Fibroblast of upper back skin (primary cell): ENCODE measurements around the gene CLEC19A.
"Not testable (repeated sequence)": the region's sequence is repeated elsewhere in the genome, so short reads cannot be mapped to it uniquely, and the experiment has no call there.

Experiments
- DNase-seq: peaks from one replicate; pipeline ENCODE4 v3.0.0-alpha.2; 2013

CLEC19A gene

DNA sequence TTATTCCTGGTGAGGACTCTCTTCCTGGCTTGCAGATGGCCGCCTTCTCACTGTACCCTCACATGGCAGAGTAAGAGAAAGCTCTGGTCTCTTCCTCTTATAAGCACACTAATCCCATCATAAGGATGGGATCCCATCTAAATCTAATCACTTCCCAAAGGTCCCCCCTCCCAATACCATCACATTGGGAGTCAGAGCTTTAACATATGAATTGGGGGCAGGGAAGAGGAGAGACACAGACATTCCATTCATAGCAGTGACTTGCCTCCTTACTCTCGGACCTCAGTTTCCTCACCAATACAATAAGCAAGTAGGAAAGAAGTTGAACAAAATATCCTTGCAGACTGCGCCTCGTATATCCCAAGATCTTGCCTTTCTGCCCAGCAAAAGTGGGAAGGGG, 1.7 kb downstream of the CLEC19A start:
- DNase-seq = no peak

DNA sequence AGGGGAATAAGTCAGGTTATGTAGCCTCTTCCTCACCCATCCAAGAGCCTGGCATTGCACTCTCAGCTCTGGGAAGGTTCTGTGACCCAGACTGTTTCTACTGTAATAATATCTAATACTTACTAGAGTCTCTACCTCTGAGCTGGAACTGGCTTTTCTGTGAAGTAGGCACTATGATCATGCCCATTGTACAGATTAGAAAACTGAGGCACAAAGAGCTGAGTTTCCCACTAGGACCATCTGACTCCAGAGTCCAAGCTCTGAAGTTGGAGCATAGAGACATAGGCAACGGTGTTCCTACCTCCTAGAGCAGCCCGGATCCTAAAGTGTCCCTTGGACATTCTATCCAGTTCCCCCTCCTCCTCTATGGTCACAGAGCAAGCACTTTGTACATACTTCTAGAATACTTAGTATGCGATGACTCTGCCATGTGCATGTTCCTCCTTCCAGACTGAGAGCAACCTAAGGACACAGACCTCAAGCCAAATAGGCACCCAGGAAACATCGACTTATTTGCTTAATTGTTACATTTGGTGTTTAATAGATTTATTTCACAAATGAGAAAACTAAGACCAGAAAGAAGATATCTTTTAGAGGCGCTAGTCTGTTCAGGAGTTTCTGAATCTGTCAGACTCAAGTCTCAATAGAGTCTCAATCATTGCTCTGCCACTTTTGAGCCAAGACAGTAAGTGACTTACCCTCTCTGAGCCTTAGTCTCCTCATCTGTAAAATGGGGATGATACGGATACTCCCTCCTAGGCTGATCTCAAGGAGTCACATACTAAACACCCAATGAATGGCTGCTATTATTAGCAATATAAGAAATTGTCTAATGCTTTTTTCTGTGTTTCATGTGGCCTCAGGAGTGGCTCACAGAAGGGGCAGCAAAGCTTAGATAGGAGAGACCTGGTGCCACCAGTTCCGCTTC, 3.6 kb downstream of the CLEC19A start:
- no peak for DNase-seq

DNA sequence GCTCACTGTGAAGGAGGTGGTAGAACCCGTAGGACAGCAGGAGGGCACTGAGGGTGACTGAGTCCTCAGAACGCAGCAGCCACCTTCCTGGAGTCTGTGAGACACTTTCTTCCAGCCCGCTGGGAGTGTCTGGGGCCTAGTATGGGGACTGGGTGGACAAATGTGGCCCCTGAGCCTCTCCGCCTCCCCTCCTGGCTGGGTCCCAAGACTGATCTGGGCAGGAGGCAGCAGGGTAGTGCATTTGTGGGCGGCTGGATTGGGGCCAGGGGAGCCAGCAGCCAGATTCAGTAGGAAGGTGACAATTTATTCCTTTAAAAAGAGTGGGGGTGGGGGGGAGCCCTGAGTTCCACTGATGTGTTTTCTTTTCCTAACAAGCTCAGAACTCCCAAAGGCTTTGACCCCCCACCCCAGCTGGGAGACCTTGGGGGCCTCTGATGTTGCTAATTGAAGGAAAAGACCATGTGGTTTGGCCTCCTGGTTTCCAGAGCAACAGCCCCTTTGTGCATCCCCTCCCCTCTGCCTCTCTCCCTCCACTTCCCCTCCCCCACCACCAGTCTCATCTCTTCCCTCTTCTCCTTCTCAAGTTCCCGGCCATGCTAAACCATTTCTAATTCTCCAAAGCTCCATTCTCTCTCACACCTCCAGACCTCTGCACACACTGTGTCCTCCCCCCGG, 4.4 kb downstream of the CLEC19A start:
- DNase-seq = no peak

DNA sequence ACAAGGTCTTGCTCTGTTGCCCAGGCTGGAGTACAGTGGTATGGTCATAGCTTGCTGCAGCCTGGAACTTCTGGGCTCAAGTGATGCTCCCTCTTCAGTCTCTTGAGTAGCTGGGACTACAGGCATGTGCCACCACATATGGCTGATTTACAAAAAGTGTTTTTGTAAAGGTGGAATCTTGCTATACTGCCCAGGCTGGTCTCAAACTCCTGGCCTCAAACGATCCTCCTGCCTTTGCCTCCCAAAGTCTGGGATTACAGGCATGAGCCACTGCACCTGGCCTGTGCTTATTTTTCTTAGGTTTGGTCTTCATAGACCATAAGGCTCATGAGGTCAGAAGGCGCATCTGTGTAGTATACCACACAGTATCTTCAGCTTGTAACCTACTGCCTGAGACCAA, 5.3 kb downstream of the CLEC19A start:
- DNase-seq = no peak

DNA sequence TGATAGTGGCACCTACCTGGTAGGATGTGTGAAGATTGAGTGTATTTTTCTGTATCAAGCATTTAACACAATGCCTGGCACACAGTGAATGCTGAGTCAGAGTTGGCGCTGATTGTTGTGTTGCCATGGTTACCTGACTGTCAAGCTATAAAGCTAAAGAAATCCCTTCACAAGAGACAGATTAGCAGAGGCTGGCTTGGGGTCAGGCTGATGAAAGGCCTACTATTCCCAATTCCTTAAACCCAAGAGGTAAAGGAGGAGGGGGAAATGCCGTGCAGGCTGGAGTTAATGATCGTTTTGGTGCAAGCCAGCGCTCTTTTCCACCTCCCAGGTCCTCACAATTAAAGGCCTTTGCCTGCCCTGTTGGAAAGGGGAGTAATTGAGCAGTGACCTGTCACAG, 5.9 kb downstream of the CLEC19A start:
- no peak for DNase-seq

DNA sequence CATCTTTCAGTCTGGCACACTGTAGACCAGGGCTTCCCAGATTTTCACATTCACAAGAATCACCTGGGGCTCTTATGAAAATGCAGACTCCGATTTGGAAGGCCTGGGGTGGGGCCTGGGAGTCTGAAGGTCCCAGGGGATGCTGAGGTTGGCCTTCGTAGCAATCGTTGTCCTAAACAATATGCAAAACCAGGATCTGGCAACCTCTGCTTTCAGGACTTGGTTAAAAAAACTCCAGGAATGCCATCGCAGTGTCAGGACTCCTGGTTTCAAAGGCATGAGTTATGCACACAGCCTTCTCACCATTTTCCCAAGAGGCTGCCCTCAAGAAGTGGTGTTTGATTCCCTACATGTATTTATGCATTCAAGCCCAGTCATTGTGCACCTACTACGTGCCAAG, 6.7 kb downstream of the CLEC19A start:
- no peak for DNase-seq

DNA sequence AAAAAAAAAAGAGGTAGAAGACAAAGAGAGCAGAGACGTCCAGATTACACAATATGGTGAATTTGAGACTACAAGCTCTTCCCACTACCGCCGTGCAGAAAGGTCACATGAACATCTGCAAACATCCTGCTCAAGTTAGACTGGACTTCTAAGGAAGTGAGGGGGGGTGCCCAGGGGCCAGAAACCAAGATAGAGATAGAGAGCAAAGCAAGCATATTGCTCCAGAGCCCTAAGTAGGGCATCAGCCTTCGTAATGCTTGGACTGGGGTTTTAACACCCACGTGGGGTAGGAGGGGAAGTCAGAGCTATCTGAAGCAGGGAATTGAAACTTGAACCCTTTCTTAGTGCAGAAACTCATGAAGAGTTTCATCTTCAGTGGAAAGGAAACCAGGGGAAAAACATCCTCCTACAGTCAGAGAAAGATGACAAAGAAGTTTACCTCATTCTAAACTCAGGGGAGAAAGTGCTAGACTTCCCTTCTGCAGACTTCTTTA, 8.7 kb downstream of the CLEC19A start:
- no peak for DNase-seq

DNA sequence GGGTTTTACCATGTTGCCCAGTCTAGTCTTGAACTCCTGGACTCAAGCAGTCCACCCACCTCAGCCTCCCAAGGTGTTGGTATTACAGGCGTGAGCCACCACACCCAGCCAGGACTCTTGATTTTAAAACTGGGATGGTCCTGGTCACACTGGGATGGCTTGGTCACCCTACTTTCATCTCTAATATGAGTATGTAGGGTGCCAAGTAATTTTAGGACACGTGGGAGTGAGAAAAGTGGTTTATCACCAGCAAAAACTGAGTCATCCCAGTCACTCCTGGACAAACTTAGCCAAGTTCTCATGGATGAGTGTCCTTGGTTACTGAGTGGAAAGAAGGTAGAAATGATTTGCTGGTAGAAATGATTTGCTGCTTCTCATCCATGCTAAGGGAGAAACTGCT, 9.9 kb downstream of the CLEC19A start:
- DNase-seq = no peak

DNA sequence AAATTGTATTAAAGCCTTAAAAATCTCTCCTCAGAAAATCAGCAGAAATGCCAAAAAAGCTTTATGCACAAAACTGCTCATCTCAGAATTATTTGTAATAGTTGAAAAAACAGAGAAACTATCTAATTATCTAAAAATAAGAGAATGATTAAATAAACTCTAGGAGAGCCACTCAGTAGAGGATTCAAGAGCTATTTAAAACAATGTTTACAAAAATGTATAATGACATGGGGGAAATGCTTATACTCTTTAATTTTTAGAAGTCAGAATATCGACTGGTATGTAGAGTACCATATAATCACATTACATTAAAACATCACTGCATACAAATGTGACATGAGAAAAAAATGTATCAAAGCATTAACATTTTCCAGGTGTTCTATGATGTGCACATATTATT, 11.9 kb downstream of the CLEC19A start:
- no peak for DNase-seq

DNA sequence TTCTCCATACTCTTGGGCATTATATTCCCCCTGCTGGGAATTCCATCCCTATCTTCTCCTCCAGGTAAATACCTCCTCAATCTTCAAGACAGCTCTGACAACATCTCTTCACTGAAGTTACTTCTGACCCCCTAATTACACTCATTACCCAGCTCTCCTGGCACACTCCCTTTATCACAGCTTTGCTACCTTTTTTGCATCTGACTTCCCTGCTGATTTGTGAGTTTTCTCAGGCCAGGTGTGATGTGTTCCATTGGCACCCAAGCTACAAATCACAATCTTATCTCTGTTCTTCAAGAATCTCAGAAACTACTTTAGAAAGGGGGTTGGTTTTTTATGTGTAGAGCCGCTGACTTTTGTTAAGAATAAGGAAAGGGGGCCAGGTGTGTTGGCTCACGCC, 14.0 kb downstream of the CLEC19A start:
- no peak for DNase-seq

DNA sequence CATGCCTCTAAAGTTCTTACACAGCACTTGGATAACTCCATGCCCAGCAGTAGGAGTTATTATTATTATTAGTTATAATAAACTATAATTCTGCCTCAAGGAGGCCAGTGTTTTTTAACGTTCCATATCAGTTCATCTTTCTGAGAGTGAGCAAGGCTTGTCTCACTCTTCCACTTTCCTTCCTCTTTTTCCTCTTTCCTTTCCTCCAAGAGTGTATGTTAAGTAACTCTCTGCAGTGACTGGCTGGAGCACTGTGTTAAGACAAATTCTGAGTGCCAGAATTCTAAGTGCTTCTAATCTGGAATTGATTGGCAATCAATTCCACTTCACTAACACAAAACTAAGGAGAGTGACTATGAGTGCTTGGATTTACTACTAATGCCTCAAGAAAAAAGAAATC, 16.4 kb downstream of the CLEC19A start:
- DNase-seq = no peak

DNA sequence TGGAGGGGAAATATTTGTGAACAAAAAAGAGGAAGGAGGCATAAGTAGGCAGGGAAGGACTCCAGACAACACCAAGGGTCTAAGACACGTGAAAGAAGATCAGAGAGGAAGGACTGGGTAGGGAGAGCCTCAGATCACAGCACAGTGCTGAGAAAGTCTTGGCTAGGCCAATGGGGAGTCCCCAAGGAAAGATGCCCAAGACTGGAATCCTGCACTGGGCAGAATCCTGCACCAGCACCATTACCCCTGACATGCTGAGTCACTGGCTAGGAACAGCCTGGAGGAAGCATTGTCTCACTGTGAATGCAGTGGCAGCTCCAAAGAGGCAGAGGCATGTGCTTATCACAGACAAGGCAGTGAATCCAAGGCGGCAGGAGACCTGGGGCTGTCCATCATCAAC, 19.2 kb downstream of the CLEC19A start:
- DNase-seq = no peak

DNA sequence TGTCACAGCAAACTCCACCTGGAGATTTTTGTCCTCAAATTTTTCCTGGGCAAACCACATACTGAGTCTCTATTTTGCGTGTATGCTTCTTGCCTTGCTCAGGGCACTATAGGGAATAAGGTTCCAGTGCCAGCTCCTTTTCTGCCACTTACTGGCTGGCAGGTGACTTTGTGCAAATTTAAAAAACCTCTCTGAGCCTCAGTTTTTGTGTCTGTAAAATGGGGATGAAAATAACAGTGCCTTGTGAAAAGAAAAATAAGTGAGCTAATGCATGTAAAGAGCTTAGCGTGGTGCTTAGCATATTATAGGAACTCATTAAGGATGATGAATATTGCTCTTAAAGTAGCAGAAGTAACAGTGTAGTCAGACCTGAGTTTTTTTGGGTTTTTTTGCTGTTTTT, 19.9 kb downstream of the CLEC19A start:
- DNase-seq = no peak

DNA sequence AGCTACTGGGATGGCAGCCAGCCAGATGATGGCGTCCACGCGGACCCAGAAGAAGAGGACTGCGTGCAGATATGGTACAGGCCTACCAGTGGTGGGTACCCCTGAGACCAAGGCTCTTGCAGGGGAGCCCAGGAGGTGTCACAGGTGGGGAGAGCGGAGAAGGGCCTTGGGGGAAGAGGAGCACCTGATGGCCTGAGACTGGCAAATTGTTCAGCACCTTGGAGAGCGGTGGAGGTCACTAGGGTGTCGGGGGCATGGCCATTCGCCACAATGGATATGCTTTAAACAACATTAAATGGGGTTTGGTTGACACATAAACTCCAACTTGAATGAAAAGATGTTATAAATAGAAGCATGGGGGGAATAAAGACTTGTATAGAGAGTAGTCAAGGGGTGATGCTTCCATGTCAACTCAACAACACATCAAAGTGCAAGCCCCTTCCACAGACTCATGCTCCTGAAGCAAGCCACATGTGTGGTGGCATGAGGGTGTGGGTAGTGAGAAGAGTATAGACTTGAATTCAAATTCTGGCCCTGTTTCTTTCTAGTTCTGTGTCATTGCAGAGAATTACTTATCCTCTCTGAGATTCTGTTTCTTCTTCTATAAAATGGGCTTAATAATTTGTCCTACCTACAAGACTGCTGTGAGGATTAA, 22.2 kb downstream of the CLEC19A start:
- DNase-seq = no peak

DNA sequence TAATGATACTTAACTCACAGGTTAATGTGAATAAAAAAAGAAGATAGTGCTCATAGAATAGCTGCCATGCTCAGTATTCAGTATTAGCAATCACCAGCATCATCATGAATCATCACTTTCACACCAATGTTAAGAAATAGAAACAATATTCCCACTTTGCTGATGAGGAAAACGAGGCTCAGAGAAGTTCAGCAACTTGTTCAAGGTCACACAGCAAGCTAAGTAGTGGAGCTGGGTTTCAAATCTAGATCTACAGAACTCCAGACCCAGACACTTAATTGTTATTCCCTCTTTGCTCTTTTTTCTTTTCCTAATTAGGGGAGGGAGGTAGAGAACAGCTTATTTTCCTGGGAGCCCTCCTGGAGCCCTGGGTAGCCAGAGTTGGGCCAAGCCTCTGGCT, 22.9 kb downstream of the CLEC19A start:
- DNase-seq = no peak

DNA sequence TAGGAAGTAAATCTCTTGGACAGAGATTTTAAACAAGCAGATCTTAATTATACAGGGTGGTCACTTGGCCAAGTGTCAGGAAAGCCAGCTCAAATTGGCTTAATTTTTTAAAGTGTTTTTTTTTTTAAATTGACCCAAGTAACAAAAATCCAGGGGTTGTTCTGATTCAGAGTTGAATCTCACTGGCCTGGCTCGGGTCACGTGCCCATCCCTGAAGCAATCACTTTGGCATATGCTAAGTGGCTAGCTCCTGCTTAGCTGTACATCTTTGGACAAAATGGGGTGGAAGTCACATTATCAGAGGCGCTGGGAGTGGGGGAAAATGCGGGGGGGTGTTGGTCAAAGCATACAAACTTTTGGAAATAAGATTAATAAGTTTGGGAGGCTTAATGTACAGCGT, 23.6 kb downstream of the CLEC19A start:
- no peak for DNase-seq

DNA sequence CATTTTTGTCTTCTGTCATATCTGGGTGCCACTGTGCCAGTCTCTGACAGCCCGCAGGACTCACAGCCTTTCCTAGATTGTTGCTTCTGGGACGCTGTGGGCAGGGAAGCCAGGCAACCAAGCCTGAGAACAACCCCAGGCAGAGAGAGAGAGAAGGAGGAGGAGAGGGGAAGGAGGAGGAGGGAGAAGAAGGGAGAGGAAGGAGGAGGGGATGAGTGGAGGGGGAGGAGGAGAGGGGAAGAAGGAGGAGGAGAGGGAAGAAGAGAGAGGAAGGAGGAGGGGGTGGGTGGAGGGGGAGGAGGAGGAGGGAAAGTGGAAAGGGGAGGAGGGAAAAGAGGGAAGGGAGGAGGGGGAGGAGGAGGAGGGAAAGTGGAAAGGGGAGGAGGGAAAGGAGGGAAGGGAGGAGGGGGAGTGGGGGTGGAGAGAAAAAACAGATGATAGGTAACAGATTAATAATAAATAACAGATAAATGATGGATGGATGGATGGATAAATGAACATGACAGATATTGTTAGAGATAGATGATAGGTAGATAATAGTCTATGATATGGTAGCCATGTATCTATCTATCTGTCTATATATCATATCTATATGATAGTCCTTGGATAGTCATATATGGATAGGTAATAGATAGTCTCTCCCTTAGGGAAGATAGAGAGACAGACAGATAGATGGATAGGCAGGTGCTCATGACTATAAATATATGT, 29.3 kb downstream of the CLEC19A start:
- no peak for DNase-seq

DNA sequence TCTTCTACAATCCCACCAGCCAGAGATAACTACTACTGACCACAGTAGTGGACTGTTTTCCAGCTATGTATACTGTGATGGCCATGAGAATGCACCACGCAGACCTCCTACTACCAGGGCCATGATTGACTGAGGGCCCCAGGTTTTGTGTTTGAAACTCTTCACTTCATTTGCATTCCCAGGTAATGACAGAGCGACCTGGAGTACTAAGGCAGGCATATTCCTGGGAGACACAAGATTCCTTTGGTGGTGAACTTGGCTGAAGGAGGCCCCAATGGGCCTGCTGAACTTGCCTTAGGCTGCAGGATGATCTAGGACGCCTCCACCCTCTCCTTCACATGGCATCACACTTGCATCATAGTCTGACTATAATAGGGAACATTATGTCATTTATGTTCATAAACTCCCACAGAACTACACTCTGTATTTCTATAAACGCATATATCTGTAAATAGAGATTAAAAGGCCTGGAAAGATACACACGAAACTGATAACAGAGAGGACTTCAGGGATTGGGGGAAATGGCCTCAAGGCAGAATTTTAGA, 30.4 kb downstream of the CLEC19A start:
- DNase-seq = no peak

DNA sequence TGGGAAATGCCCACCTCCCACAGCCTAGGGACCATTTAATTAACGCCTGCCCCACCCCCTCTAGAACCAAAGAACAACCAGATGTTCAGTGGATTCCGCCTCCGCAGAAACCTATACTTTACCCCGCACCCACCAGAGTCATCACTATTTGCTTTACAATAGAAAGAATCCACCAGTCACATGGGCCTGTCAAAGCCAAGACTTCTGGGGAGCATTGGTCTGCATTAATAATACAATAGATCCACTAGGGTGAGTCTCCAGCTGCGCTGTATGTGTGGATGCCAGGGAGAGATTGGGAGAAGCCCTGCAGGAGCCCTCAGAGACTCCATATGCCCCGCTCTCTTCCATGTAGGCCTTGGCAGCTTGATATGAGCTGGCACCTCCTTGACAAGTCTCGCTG, 31.3 kb downstream of the CLEC19A start:
- DNase-seq = no peak

DNA sequence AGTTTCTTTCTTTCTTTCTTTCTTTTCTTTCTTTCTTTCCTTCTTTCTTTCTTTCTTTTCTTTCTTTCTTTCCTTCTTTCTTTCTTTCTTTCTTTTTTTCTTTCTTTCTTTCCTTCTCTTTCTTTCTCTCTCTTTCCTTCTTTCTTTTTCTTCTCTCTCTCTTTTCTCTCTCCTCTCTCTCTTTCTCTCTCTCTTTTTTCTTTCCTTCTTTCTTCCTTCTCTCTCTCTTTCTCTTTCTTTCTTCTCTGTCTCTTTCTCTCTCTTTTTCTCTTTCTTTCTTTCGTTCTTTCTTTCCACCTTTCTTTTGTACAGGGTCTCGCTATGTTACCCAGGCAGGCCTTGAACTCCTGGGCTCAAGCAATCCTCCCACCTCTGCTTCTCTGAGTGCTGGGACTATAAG, 35.7 kb downstream of the CLEC19A start:
- not testable (repeated sequence) for DNase-seq

DNA sequence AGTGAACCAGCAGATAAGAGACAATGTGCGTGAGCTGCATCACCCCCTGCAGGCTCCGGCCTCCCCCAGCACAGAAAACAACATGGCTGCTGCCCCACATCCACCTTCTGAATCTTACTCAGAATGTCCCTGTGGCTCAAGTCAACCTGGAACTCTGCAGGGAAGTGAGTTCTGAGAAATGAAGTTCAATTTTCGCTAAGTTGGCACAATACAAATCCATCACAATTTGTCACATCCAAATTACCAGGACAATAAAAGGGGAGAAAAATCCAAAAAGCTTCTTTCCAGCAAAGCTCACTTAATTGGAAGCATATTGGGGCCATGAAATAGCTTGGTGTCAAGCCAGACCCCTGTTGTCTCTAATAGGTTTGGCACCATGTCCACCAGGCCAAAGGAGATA, 38.1 kb downstream of the CLEC19A start:
- DNase-seq = no peak

DNA sequence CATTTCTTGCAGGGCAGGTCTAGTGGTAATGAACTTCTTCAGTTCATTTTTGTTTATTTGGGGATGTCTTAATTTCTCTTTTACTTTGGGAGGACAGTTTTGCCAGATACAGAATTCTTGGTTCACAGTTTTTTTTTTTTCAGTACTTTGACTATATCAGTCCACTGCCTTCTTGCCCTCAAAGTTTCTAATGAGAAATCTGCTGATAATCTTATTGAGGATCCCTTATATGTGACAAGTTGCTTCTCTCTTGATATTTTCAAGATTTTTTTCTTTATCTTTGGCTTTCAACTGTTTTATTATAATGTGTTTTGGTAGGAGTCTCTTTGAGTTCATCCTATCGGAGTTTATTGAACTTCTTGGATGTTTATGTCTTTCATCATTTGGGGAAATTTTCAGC, 42.8 kb downstream of the CLEC19A start:
- no peak for DNase-seq

DNA sequence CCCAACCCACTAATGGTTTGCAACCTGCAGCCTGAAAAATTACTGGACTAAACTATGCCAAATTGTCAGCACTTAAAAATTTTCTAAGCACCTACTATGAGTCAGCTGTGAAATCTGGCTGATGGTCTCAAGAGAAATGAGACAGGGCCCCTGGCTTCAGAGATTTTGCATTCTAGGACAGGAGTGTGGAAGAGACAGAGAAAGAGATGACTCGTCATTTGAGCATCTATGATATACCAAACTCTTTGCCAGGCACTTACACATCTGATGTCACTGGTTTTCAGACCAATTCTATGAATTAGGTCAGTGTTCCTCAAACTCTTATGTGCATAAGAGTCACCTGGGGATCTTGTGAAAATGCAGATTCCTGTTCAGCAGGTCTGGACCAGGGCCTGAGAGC, 44.4 kb downstream of the CLEC19A start:
- DNase-seq = no peak
